H9 (cell line): Measurements from ENCODE around the gene TAOK2. TPM values are rescaled to one million over a fixed set of nuclear protein-coding genes. Genes with fewer than 3 reads are reported as not detected.
A peak's percentile ranks its signal among the peaks of the same experiment; 100 is the strongest.

Experiments used
- DNase-seq: peaks from one replicate; pipeline ENCODE4 v3.0.0-alpha.2; 2017
- H2AFZ ChIP-seq: one replicate; pipeline ENCODE4 v1.6.1; 2013; ENCODE audit warnings: mild to moderate bottlenecking, low read length, control low read depth, moderate library complexity
- H2AK5ac ChIP-seq: 2 replicates; pipeline ENCODE4 v1.6.1; 2013; ENCODE audit warnings: low read length, control low read depth, mixed read lengths; ENCODE audit not compliant: insufficient read length
- H2BK120ac ChIP-seq: one replicate; pipeline ENCODE4 v1.6.1; 2013; ENCODE audit warnings: low read depth, mild to moderate bottlenecking, low read length, control low read depth, inconsistent platforms; ENCODE audit not compliant: poor library complexity, severe bottlenecking
- H2BK12ac ChIP-seq: 2 replicates; pipeline ENCODE4 v1.6.1; 2013; ENCODE audit warnings: low read length, control low read depth, mixed read lengths, low read depth; ENCODE audit not compliant: insufficient read length
- H2BK15ac ChIP-seq: 2 replicates; pipeline ENCODE4 v1.6.1; 2013; ENCODE audit warnings: low read depth, low read length, control low read depth
- H2BK20ac ChIP-seq: one replicate; pipeline ENCODE4 v1.6.1; 2013; ENCODE audit warnings: low read depth, mild to moderate bottlenecking, low read length, control low read depth, inconsistent platforms; ENCODE audit not compliant: poor library complexity, severe bottlenecking
- H2BK5ac ChIP-seq: 2 replicates; pipeline ENCODE4 v1.6.1; 2013; ENCODE audit warnings: low read length, control low read depth, mixed read lengths; ENCODE audit not compliant: insufficient read length
- H3K14ac ChIP-seq: 2 replicates; pipeline ENCODE4 v1.6.1; 2013; ENCODE audit warnings: low read length, control low read depth; ENCODE audit not compliant: insufficient read depth
- H3K18ac ChIP-seq: 2 replicates; pipeline ENCODE4 v1.6.1; 2013; ENCODE audit warnings: low read depth, mild to moderate bottlenecking, mixed read lengths, low read length, control low read depth; ENCODE audit not compliant: insufficient read length
- H3K23ac ChIP-seq: 2 replicates; pipeline ENCODE4 v1.6.1; 2013; ENCODE audit warnings: low read length, control low read depth, mixed read lengths, low read depth; ENCODE audit not compliant: insufficient read length
- H3K23me2 ChIP-seq: 2 replicates; pipeline ENCODE4 v1.6.1; 2013; ENCODE audit warnings: low read depth, mild to moderate bottlenecking, mixed read lengths, low read length, control low read depth; ENCODE audit not compliant: insufficient read length, poor library complexity, severe bottlenecking
- H3K27ac ChIP-seq: 2 replicates; pipeline ENCODE4 v1.5.1; 2013; ENCODE audit warnings: low read length, control low read depth, mixed read lengths, low read depth; ENCODE audit not compliant: insufficient read length
- H3K27me3 ChIP-seq: 2 replicates; pipeline ENCODE4 v1.6.1; 2013; ENCODE audit warnings: low read length, control low read depth, inconsistent platforms; ENCODE audit not compliant: insufficient read depth
- H3K4ac ChIP-seq: 2 replicates; pipeline ENCODE4 v1.6.1; 2013; ENCODE audit warnings: low read depth, mild to moderate bottlenecking, control low read depth, inconsistent platforms, low read length, moderate library complexity
- H3K4me1 ChIP-seq: 2 replicates; pipeline ENCODE4 v1.6.1; 2013; ENCODE audit warnings: low read length, control low read depth, inconsistent platforms; ENCODE audit not compliant: insufficient read depth
- H3K4me2 ChIP-seq: 2 replicates; pipeline ENCODE4 v1.6.1; 2013; ENCODE audit warnings: low read length, control low read depth, mixed read lengths; ENCODE audit not compliant: insufficient read length, insufficient read depth
- H3K56ac ChIP-seq: 2 replicates; pipeline ENCODE4 v1.6.1; 2013; ENCODE audit warnings: low read depth, mild to moderate bottlenecking, mixed read lengths, low read length, control low read depth; ENCODE audit not compliant: insufficient read length
- H3K79me1 ChIP-seq: 2 replicates; pipeline ENCODE4 v1.6.1; 2013; ENCODE audit warnings: low read depth, mild to moderate bottlenecking, moderate library complexity, low read length, control low read depth, inconsistent platforms; ENCODE audit not compliant: insufficient read depth, poor library complexity, severe bottlenecking
- H3K79me2 ChIP-seq: 2 replicates; pipeline ENCODE4 v1.6.1; 2013; ENCODE audit warnings: low read length, control low read depth, inconsistent platforms; ENCODE audit not compliant: insufficient read depth
- H3K9ac ChIP-seq: 2 replicates; pipeline ENCODE4 v1.6.1; 2013; ENCODE audit warnings: low read length, control low read depth, mixed read lengths; ENCODE audit not compliant: insufficient read length; ENCODE audit errors: extremely low read depth
- H3K9me3 ChIP-seq: one replicate; pipeline ENCODE4 v1.6.1; 2013; ENCODE audit warnings: low read depth, low read length, inconsistent platforms; ENCODE audit not compliant: control insufficient read depth
- H3T11ph ChIP-seq: one replicate; pipeline ENCODE4 v1.6.1; 2013; ENCODE audit warnings: mild to moderate bottlenecking, low read length, control low read depth, inconsistent platforms
- H4K20me1 ChIP-seq: one replicate; pipeline ENCODE4 v1.6.1; 2013; ENCODE audit not compliant: control insufficient read depth, insufficient read length, insufficient read depth
- H4K5ac ChIP-seq: 2 replicates; pipeline ENCODE4 v1.6.1; 2013; ENCODE audit warnings: low read depth, mild to moderate bottlenecking, mixed read lengths, low read length, control low read depth; ENCODE audit not compliant: insufficient read length
- H4K8ac ChIP-seq: replicated peaks from 2 replicates; pipeline ENCODE4 v1.6.1; 2013; ENCODE audit warnings: low read length, control low read depth, mixed read lengths, low read depth; ENCODE audit not compliant: insufficient read length
- H4K91ac ChIP-seq: 2 replicates; pipeline ENCODE4 v1.6.1; 2013; ENCODE audit warnings: low read depth, mild to moderate bottlenecking, moderate library complexity, mixed read lengths, low read length, control low read depth; ENCODE audit not compliant: insufficient read length
- H3K27ac Mint-ChIP-seq, 3 experiments: 2 replicates in 2 of 3; 3 replicates in 1 of 3; pipeline ENCODE4 v1.8.0; 2020 to 2021; ENCODE audit warnings: mixed read lengths in 3 of 3, mild to moderate bottlenecking in 1 of 3, moderate library complexity in 1 of 3
- H3K27me3 Mint-ChIP-seq: 2 replicates; pipeline ENCODE4 v1.8.0; 2021; ENCODE audit warnings: low read depth, mild to moderate bottlenecking, moderate library complexity, mixed read lengths
- H3K36me3 Mint-ChIP-seq, 3 experiments: 2 replicates in 2 of 3; 3 replicates in 1 of 3; pipeline ENCODE4 v1.8.0; 2020 to 2021; ENCODE audit warnings: low read depth in 3 of 3, mixed read lengths in 3 of 3; ENCODE audit not compliant: insufficient read depth in 1 of 3
- H3K4me1 Mint-ChIP-seq, 2 experiments: 2 replicates each; pipeline ENCODE4 v1.8.0; 2020; ENCODE audit warnings: mixed read lengths in 2 of 2
- H3K4me3 Mint-ChIP-seq, 2 experiments: 2 replicates in 1 of 2; 3 replicates in 1 of 2; pipeline ENCODE4 v1.8.0; 2020 to 2021; ENCODE audit warnings: mild to moderate bottlenecking in 2 of 2, mixed read lengths in 2 of 2, moderate library complexity in 1 of 2
- H3K9me3 Mint-ChIP-seq, 2 experiments: 2 replicates in 1 of 2; 3 replicates in 1 of 2; pipeline ENCODE4 v1.8.0; 2020; ENCODE audit warnings: mild to moderate bottlenecking in 2 of 2, mixed read lengths in 2 of 2, moderate library complexity in 1 of 2
- WGBS: extraction: QIAGEN DNeasy Blood & Tissue Kit; methylation state at CpG from one replicate; pipeline ENCODE4 v1.1.7; 2013; ENCODE audit warnings: missing lambda C conversion rate, low lambda C conversion rate, mixed read lengths; ENCODE audit not compliant: insufficient read length; ENCODE audit errors: extremely low coverage; 5-methylcytosine and 5-hydroxymethylcytosine counted together
- total RNA-seq: library from RNA; stranded (reverse); gene quantifications from 2 replicates; pipeline ENCODE4 v1.2.1, GENCODE V29; 2021
- TF ChIP-seq, protein P1 (sequence below): fragments of 200-600 bp; sonication (generic); conservative IDR thresholded peaks from 3 replicates; pipeline ENCODE4 v1.8.0; 2021; ENCODE audit warnings: antibody characterized with exemption, mild to moderate bottlenecking

TAOK2 gene
- total RNA-seq, 1 experiment from 2014 or later = 43.9 TPM

GRCh38 chr16:29962344-29962994 is 11.2 kb upstream of the TAOK2 start:
- Histone ChIP-seq H3K14ac (no peak overlapping the region), H2BK5ac (no peak overlapping the region), H2AFZ (no peak overlapping the region), H3K18ac (no peak overlapping the region), H2BK12ac (no peak overlapping the region), H3K79me1 (no peaks in the 10 kb centered on the region), H3K79me2 (no peaks in the 10 kb centered on the region), H2BK15ac (no peak overlapping the region), H4K20me1 (no peaks in the 10 kb centered on the region), H3K4me1 (no peaks in the 10 kb centered on the region; the same call in 1 of the 2 replicates), H3K4ac (no peak overlapping the region), H2BK120ac (no peak overlapping the region), H3K9ac (peak overlapping the region; percentile 46), H3K23me2 (peaks cover 9% of the 10 kb centered on the region), H2BK20ac (no peak overlapping the region), H3K4me2 (peak overlapping the region; percentile 47), H3K27me3 (no peaks in the 10 kb centered on the region), H3K27ac (no peak overlapping the region), H4K5ac (no peak overlapping the region), H4K91ac (no peak overlapping the region), H3K23ac (no peak overlapping the region), H3K9me3 (no peaks in the 10 kb centered on the region), H3K56ac (no peak overlapping the region), H2AK5ac (no peak overlapping the region), H3T11ph (no peak overlapping the region), H4K8ac (no peak overlapping the region)
- H3K27ac Mint-ChIP-seq = peak overlapping the region in 1 of 3 experiments; percentile 61; a peak in 1 of 7 replicates
- no CpG with 5 or more reads among the region's 18 CpGs for WGBS
- TF ChIP-seq, protein P1, sequence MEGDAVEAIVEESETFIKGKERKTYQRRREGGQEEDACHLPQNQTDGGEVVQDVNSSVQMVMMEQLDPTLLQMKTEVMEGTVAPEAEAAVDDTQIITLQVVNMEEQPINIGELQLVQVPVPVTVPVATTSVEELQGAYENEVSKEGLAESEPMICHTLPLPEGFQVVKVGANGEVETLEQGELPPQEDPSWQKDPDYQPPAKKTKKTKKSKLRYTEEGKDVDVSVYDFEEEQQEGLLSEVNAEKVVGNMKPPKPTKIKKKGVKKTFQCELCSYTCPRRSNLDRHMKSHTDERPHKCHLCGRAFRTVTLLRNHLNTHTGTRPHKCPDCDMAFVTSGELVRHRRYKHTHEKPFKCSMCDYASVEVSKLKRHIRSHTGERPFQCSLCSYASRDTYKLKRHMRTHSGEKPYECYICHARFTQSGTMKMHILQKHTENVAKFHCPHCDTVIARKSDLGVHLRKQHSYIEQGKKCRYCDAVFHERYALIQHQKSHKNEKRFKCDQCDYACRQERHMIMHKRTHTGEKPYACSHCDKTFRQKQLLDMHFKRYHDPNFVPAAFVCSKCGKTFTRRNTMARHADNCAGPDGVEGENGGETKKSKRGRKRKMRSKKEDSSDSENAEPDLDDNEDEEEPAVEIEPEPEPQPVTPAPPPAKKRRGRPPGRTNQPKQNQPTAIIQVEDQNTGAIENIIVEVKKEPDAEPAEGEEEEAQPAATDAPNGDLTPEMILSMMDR = no peak
- no peaks in the 10 kb centered on the region for H3K9me3 Mint-ChIP-seq
- H3K4me3 Mint-ChIP-seq = peak overlapping the region; percentile 78 to 87
- no peak for DNase-seq
- H3K4me1 Mint-ChIP-seq = peaks cover 13 to 16% of the 10 kb centered on the region in 2 experiments
- H3K36me3 Mint-ChIP-seq = peaks cover 3 to 16% (median 16%) of the 10 kb centered on the region in 3 experiments
- H3K27me3 Mint-ChIP-seq = peaks cover 4% of the 10 kb centered on the region
